ENCODE data around the gene MOB3B. TPM values are rescaled to one million over a fixed set of nuclear protein-coding genes. Genes with fewer than 3 reads are reported as not detected.

MOB3B gene
- polyA plus RNA-seq, 1 of the 3 experiments (the other 2 are of a cell fraction) = 0.90 TPM

- peaks cover 11% of the 10 kb centered on the region for H3F3A ChIP-seq (replicated peaks; ENCODE audit: insufficient read depth)
- H3K27ac ChIP-seq (ENCODE audit: low read depth in 2 of 2, low read length in 1 of 2) = no peak overlapping the region
- TF ChIP-seq REST (IDR thresholded peaks at IDR 0.05; ENCODE audit: low read depth, low read length) (no peak), RCOR1 (IDR thresholded peaks at IDR 0.05; ENCODE audit: low read length) (no peak), MEF2A (IDR thresholded peaks at IDR 0.05; ENCODE audit: borderline replicate concordance, low read depth) (no peak), EZH2phosphoT487 (IDR thresholded peaks at IDR 0.05; ENCODE audit: borderline replicate concordance, low read depth) (no peak), ZBTB33 (IDR thresholded peaks at IDR 0.05; ENCODE audit: borderline replicate concordance, low read depth) (no peak), IRF3 (IDR thresholded peaks at IDR 0.05; ENCODE audit: low read depth, low read length) (no peak), RXRA (IDR thresholded peaks at IDR 0.05; ENCODE audit: borderline replicate concordance, low read depth) (no peak), SIN3A (IDR thresholded peaks at IDR 0.05; ENCODE audit: borderline replicate concordance, low read depth, low read length) (no peak), RAD21 (IDR thresholded peaks at IDR 0.05; ENCODE audit: low read length) (no peak), CHD2 (IDR thresholded peaks at IDR 0.05; ENCODE audit: low read length, partially characterized antibody) (no peak), NRF1 (IDR thresholded peaks at IDR 0.05; ENCODE audit: low read depth, low read length) (no peak)
- H3K4me1 ChIP-seq (ENCODE audit: control insufficient read depth in 1 of 2, insufficient read depth in 2 of 2, low read depth in 1 of 2, low read length in 1 of 2) = no peaks in the 10 kb centered on the region; a peak in 1 of 4 replicates
- ChIA-PET CTCF (interaction anchor here (1.5 kb wide), 1 partner anchor 32 kb away, joined by 3 read pairs; the partner anchor contains the start of gene MOB3B), POLR2A (no interaction called here)
- H3K4me2 ChIP-seq = no peak overlapping the region
- DNase-seq = no peak
- H3K4me3 ChIP-seq (ENCODE audit: low read depth in 2 of 2, low read length in 1 of 2) = no peak overlapping the region
- H3K9me3 ChIP-seq = no peaks in the 10 kb centered on the region
- no peaks in the 10 kb centered on the region for H3K9me2 ChIP-seq
- H3K27me3 ChIP-seq (ENCODE audit: insufficient read depth) = no peaks in the 10 kb centered on the region
- H2AFZ ChIP-seq (ENCODE audit: low read depth) = no peak overlapping the region
- no peak overlapping the region for H3K9ac ChIP-seq
- 94% methylated on average over 11 of the region's 11 CpGs for WGBS (ENCODE audit: low lambda C conversion rate)
- H3K79me2 ChIP-seq (ENCODE audit: insufficient read depth) = no peaks in the 10 kb centered on the region
- no peaks in the 10 kb centered on the region for H3K36me3 ChIP-seq (replicated peaks in 1 of 2; ENCODE audit: control insufficient read depth in 1 of 2, insufficient read depth in 2 of 2, low read length in 1 of 2)
- no peaks in the 10 kb centered on the region for H4K20me1 ChIP-seq (ENCODE audit: insufficient read depth)
These were observed 31.7 kb downstream of the MOB3B start for GRCh38 chr9:27497883-27498417.
